ENCODE data around the gene C10orf95. TPM values are rescaled to one million over a fixed set of nuclear protein-coding genes. Genes with fewer than 3 reads are reported as not detected.

The C10orf95 gene
- total and polyA plus RNA-seq, 2 experiments from 2014 or later: 0.69 to 1.1 TPM

DNA sequence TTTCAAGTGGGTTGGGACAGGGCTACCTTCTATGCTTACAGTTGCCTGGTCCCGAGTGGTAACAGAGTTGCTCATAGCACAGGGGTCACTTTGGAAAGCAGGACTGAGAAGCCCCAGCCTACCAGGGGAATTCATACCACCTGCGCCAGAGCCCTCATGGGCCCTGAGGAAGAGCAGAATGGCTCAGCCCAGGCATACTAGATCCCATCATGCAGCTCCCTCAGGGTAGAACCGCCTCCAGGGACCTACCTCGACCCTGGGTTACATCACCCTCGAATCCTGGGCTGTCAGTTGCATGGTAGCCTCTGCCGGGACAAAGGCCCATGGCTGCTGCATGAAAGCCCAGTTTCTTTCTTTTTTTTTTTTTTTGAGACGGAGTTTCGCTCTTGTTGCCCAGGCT, 21.9 kb downstream of the C10orf95 start:
- Mint-ChIP-seq H3K4me1 (peaks cover 9% of the 10 kb centered on the region), H3K27me3 (ENCODE audit: insufficient read depth, low read depth, poor library complexity) (peaks cover 28% of the 10 kb centered on the region), H3K36me3 (ENCODE audit: low read depth) (peaks cover 5% of the 10 kb centered on the region; the same call in 1 of the 3 replicates), H3K4me3 (no peak overlapping the region), H3K9me3 (no peaks in the 10 kb centered on the region), H3K27ac (no peak overlapping the region)
- Histone ChIP-seq H3K4me3 (no peak overlapping the region), H2AFZ (no peak overlapping the region), H3K4me2 (no peak overlapping the region), H3K27ac (ENCODE audit: low read depth) (no peak overlapping the region), H3K79me2 (replicated peaks; ENCODE audit: insufficient read depth) (no peaks in the 10 kb centered on the region; the same call in 1 of the 2 replicates), H4K20me1 (replicated peaks; ENCODE audit: insufficient read depth) (no peaks in the 10 kb centered on the region; the same call in 1 of the 2 replicates), H3K27me3 (ENCODE audit: insufficient read depth) (peaks cover 18% of the 10 kb centered on the region), H3K36me3 (ENCODE audit: insufficient read depth) (no peaks in the 10 kb centered on the region; the same call in 1 of the 2 replicates), H3F3A (replicated peaks; ENCODE audit: low read depth) (0 out of 2 replicates have a peak, but pooled peaks cover 7% of the 10 kb centered on the region), H3K4me1 (ENCODE audit: insufficient read depth) (peaks cover 9% of the 10 kb centered on the region), H3K9me2 (ENCODE audit: insufficient read depth) (no peaks in the 10 kb centered on the region)
- ATAC-seq (no peak), DNase-seq (ENCODE audit: low spot score) (peak; percentile 30)
- no peak for TF ChIP-seq EZH2phosphoT487 (IDR thresholded peaks at IDR 0.05; ENCODE audit: unreplicated experiment)
- no peak for TF ChIP-seq ZNF114 (CRISPR knock-in tag; IDR thresholded peaks at IDR 0.05)
- TF ChIP-seq, protein P1, sequence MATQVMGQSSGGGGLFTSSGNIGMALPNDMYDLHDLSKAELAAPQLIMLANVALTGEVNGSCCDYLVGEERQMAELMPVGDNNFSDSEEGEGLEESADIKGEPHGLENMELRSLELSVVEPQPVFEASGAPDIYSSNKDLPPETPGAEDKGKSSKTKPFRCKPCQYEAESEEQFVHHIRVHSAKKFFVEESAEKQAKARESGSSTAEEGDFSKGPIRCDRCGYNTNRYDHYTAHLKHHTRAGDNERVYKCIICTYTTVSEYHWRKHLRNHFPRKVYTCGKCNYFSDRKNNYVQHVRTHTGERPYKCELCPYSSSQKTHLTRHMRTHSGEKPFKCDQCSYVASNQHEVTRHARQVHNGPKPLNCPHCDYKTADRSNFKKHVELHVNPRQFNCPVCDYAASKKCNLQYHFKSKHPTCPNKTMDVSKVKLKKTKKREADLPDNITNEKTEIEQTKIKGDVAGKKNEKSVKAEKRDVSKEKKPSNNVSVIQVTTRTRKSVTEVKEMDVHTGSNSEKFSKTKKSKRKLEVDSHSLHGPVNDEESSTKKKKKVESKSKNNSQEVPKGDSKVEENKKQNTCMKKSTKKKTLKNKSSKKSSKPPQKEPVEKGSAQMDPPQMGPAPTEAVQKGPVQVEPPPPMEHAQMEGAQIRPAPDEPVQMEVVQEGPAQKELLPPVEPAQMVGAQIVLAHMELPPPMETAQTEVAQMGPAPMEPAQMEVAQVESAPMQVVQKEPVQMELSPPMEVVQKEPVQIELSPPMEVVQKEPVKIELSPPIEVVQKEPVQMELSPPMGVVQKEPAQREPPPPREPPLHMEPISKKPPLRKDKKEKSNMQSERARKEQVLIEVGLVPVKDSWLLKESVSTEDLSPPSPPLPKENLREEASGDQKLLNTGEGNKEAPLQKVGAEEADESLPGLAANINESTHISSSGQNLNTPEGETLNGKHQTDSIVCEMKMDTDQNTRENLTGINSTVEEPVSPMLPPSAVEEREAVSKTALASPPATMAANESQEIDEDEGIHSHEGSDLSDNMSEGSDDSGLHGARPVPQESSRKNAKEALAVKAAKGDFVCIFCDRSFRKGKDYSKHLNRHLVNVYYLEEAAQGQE (IDR thresholded peaks at IDR 0.05; ENCODE audit: unreplicated experiment): no peak
- no peak for TF ChIP-seq POLR2AphosphoS5 (IDR thresholded peaks at IDR 0.05; ENCODE audit: low read depth)
- TF ChIP-seq ZNF462 (CRISPR knock-in tag; IDR thresholded peaks at IDR 0.05): no peak
- no peak for TF ChIP-seq ETS1 (IDR thresholded peaks at IDR 0.05)
- TF ChIP-seq CREB1 (CRISPR knock-in tag; IDR thresholded peaks at IDR 0.05; ENCODE audit: low read depth): no peak
- TF ChIP-seq JUNB (IDR thresholded peaks at IDR 0.05; ENCODE audit: unreplicated experiment): no peak
- TF ChIP-seq STAT1 (IDR thresholded peaks at IDR 0.05; ENCODE audit: unreplicated experiment): no peak
- no peak for TF ChIP-seq NANOG (IDR thresholded peaks at IDR 0.05; ENCODE audit: borderline replicate concordance)
- TF ChIP-seq, protein P2, sequence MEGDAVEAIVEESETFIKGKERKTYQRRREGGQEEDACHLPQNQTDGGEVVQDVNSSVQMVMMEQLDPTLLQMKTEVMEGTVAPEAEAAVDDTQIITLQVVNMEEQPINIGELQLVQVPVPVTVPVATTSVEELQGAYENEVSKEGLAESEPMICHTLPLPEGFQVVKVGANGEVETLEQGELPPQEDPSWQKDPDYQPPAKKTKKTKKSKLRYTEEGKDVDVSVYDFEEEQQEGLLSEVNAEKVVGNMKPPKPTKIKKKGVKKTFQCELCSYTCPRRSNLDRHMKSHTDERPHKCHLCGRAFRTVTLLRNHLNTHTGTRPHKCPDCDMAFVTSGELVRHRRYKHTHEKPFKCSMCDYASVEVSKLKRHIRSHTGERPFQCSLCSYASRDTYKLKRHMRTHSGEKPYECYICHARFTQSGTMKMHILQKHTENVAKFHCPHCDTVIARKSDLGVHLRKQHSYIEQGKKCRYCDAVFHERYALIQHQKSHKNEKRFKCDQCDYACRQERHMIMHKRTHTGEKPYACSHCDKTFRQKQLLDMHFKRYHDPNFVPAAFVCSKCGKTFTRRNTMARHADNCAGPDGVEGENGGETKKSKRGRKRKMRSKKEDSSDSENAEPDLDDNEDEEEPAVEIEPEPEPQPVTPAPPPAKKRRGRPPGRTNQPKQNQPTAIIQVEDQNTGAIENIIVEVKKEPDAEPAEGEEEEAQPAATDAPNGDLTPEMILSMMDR (conservative IDR thresholded peaks at IDR 0.05; ENCODE audit: low read depth in 2 of 2): no peak
- no peak for TF ChIP-seq ZNF331 (CRISPR knock-in tag; IDR thresholded peaks at IDR 0.05; ENCODE audit: low read depth)
- TF ChIP-seq EZH2 (IDR thresholded peaks at IDR 0.05; ENCODE audit: low read depth, unreplicated experiment): no peak
